Fibroblast of the aortic adventitia (primary cell): ENCODE measurements around the gene MRAS. TPM values are rescaled to one million over a fixed set of nuclear protein-coding genes. Genes with fewer than 3 reads are reported as not detected.
A peak's percentile ranks its signal among the peaks of the same experiment; 100 is the strongest.
"Not testable (repeated sequence)": the region's sequence is repeated elsewhere in the genome, so short reads cannot be mapped to it uniquely, and the experiment has no call there.

Experiments used
- DNase-seq: peaks from one replicate; pipeline ENCODE4 v3.0.0-alpha.2; 2010; ENCODE audit warnings: low read depth
- H3K4me3 ChIP-seq: 2 replicates; pipeline ENCODE4 v1.5.1; 2011; ENCODE audit warnings: low read depth, mild to moderate bottlenecking, control low read depth, low read length, moderate library complexity
- total RNA-seq: library from RNA; depleted of rRNA; stranded (reverse); fragments of >200 nt; gene quantifications from 2 replicates; pipeline ENCODE4 v1.2.3, GENCODE V29; 2012; ENCODE audit warnings: low replicate concordance
- TF ChIP-seq, protein P1 (sequence below): IDR thresholded peaks from 2 replicates; pipeline ENCODE4 v1.5.1; 2011; ENCODE audit warnings: mild to moderate bottlenecking, low read length, control low read depth, inconsistent platforms; ENCODE audit not compliant: insufficient read depth

Gene MRAS
- total RNA-seq, 1 donor = 53.3 TPM

GRCh38 chr3:138371070-138371965, 22.9 kb downstream of the MRAS start:
- no peak overlapping the region for H3K4me3 ChIP-seq
- no peak for DNase-seq
- TF ChIP-seq, protein P1, sequence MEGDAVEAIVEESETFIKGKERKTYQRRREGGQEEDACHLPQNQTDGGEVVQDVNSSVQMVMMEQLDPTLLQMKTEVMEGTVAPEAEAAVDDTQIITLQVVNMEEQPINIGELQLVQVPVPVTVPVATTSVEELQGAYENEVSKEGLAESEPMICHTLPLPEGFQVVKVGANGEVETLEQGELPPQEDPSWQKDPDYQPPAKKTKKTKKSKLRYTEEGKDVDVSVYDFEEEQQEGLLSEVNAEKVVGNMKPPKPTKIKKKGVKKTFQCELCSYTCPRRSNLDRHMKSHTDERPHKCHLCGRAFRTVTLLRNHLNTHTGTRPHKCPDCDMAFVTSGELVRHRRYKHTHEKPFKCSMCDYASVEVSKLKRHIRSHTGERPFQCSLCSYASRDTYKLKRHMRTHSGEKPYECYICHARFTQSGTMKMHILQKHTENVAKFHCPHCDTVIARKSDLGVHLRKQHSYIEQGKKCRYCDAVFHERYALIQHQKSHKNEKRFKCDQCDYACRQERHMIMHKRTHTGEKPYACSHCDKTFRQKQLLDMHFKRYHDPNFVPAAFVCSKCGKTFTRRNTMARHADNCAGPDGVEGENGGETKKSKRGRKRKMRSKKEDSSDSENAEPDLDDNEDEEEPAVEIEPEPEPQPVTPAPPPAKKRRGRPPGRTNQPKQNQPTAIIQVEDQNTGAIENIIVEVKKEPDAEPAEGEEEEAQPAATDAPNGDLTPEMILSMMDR = no peak

DNA sequence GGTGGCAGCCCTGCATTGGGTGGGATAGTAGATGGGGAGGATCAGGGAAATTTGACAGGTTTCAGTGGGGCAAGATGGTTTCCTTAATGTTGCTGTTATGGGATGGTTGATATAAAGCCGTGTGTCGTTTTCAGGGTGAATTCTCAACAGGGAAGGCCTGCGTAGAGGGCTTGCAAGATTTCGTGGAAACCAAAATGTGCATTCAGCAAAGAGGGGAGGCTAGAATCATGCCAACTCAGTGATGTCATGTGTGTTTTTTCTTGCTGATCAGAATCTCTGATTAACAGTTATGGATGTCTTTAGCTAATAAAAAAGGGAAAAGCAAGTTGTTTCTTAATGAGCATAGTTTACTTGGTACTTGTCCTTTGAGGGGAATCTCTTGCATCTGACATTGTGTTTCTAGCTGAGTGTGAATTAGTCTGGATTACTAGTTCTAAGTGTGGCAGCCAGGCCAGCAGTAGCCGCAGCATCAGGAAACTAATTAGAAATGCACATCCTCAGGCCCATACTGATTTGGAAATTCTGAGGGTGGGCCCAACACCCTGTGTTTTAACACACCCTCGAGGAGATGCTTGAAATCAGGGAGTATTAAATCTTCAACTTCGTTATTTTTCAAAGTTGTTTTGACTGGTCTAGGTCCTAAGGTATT, 24.8 kb downstream of the MRAS start:
- TF ChIP-seq, protein P1 = no peak
- no peak for DNase-seq
- no peak overlapping the region for H3K4me3 ChIP-seq

DNA sequence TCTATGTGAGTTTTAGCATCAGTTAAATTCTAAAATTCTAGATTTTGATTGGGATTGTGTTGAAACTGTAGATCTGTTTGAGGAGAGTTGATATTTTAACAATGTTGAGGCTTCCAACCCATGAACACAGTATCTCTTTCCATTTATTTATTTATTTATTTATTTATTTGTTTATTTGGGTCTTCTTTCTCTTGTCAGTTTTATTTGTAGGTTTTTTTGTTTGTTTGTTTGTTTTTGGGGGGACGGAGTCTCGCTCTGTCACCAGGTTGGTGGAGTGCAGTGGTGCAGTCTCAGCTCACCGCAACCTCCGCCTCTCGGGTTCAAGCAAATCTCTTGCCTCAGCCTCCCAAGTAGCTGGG, 25.3 kb downstream of the MRAS start:
- TF ChIP-seq, protein P1 = no peak

DNA sequence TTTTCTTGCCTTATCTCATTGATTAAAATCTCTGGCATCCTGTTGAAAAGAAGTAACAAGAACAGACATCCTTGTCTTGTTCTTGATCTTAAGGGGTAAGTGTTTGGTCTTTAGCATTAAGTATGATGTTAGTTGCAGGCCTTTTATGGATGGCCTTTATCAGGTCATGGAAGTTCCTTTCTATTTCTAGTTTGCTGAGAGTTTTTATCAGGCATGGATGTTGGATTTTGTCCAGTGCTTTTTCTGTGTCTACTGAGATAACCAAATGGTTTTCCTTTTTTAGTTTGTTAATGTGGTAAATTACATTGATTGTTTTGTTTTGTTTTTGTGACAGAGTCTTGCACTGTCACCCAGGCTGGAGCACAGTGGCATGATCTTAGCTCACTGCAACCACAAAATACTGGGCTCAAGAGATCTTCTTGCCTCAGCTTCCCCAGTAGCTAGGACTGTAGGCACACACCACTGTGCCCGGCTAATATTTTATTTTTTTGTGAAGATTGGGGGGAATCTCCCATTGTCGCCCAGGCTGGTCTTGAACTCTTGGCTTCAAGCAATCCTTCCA, 26.3 kb downstream of the MRAS start:
- DNase-seq = peak; percentile 22
- no peak overlapping the region for H3K4me3 ChIP-seq
- TF ChIP-seq, protein P1 = no peak

More for the DNA sequence above, 25.3 kb downstream of the MRAS start:
- no peak overlapping the region for H3K4me3 ChIP-seq
- DNase-seq = no peak

DNA sequence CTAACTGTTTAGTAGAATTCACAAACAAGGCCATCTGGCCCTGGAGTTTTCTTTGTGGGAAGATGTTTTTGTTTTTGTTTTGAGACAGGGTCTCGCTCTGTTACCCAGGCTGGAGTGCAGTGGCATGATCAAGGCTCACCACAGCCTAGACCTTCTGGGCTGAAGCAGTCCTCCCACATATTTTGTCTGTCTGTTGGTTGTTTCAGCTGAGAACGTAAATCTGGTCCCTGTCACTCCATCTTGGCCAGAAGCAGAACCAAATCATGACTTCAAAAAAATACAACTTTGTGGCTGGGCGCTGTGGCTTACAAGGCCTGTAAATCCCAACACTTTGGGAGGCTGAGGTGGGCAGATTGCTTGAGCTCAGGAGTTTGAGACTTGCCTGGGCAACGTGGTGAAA, 27.1 kb downstream of the MRAS start:
- TF ChIP-seq, protein P1 = no peak
- H3K4me3 ChIP-seq = no peak overlapping the region

GRCh38 chr3:138376663-138377062, 28.3 kb downstream of the MRAS start:
- no peak for DNase-seq
- H3K4me3 ChIP-seq = no peak overlapping the region
- TF ChIP-seq, protein P1 = no peak

More for the DNA sequence above, 27.1 kb downstream of the MRAS start:
- no peak for DNase-seq

- not testable (repeated sequence) for DNase-seq, H3K4me3 ChIP-seq
Measured at GRCh38 chr3:138377212-138377611, 28.8 kb downstream of the MRAS start.
